MM.1S (cell line): ENCODE measurements around the gene APBB2.

Experiments
- DNase-seq: peaks from one replicate; pipeline ENCODE4 v3.0.0-alpha.2; 2015
- H2AFZ ChIP-seq: fragments of 300-600 bp; sonication (generic); 2 replicates; pipeline ENCODE4 v1.6.0; 2016; ENCODE audit warnings: antibody characterized with exemption, low read length
- H3F3A ChIP-seq: fragments of 300-600 bp; sonication (generic); 2 replicates; pipeline ENCODE4 v1.6.1; 2016; ENCODE audit warnings: mild to moderate bottlenecking, antibody characterized with exemption, low read length, moderate library complexity, mixed read lengths; ENCODE audit not compliant: insufficient read depth
- H3K27ac ChIP-seq: fragments of 300-600 bp; sonication (generic); 2 replicates; pipeline ENCODE4 v1.5.1; 2016; ENCODE audit warnings: mild to moderate bottlenecking, low read length
- H3K27me3 ChIP-seq: fragments of 300-600 bp; sonication (generic); replicated peaks from 2 replicates; pipeline ENCODE4 v1.6.0; 2016; ENCODE audit warnings: low read length; ENCODE audit not compliant: insufficient read depth
- H3K36me3 ChIP-seq: fragments of 300-600 bp; sonication (generic); replicated peaks from 2 replicates; pipeline ENCODE4 v1.6.1; 2016; ENCODE audit warnings: mild to moderate bottlenecking, low read length, mixed read lengths; ENCODE audit not compliant: insufficient read depth
- H3K4me1 ChIP-seq: fragments of 300-600 bp; sonication (generic); 2 replicates; pipeline ENCODE4 v1.6.1; 2016; ENCODE audit warnings: low read length, mixed read lengths
- H3K4me2 ChIP-seq: fragments of 300-600 bp; sonication (generic); 2 replicates; pipeline ENCODE4 v1.6.0; 2016; ENCODE audit warnings: low read depth, low read length
- H3K4me3 ChIP-seq: fragments of 300-600 bp; sonication (generic); 2 replicates; pipeline ENCODE4 v1.5.1; 2016; ENCODE audit warnings: low read length, mixed read lengths
- H3K79me2 ChIP-seq: fragments of 300-600 bp; sonication (generic); 2 replicates; pipeline ENCODE4 v1.6.1; 2016; ENCODE audit warnings: mixed run types, low read length, mixed read lengths
- H3K9ac ChIP-seq: fragments of 300-600 bp; sonication (generic); 2 replicates; pipeline ENCODE4 v1.6.1; 2016; ENCODE audit warnings: low read length, mixed read lengths
- H3K9me2 ChIP-seq: fragments of 300-600 bp; sonication (generic); replicated peaks from 2 replicates; pipeline ENCODE4 v1.6.1; 2016; ENCODE audit warnings: mild to moderate bottlenecking, low read length, mixed read lengths; ENCODE audit not compliant: insufficient read depth
- H3K9me3 ChIP-seq: fragments of 300-600 bp; sonication (generic); replicated peaks from 2 replicates; pipeline ENCODE4 v1.6.1; 2016; ENCODE audit warnings: mild to moderate bottlenecking, low read length, mixed read lengths; ENCODE audit not compliant: insufficient read depth
- H4K20me1 ChIP-seq: fragments of 300-600 bp; sonication (generic); 2 replicates; pipeline ENCODE4 v1.6.1; 2016; ENCODE audit warnings: mild to moderate bottlenecking, low read length, moderate library complexity, mixed read lengths; ENCODE audit not compliant: insufficient read depth
- EZH2 ChIP-seq: fragments of 300-600 bp; sonication (generic); optimal IDR thresholded peaks from 2 replicates; pipeline ENCODE3; 2017; ENCODE audit warnings: low read depth, mild to moderate bottlenecking, antibody characterized with exemption, low read length, mixed read lengths
- EZH2phosphoT487 ChIP-seq: fragments of 300-600 bp; sonication (generic); IDR thresholded peaks from 2 replicates; pipeline ENCODE4 v1.6.1; 2018; ENCODE audit warnings: antibody characterized with exemption, low read length
- TF ChIP-seq, protein P1 (sequence below): fragments of 300-600 bp; sonication (generic); IDR thresholded peaks from 2 replicates; pipeline ENCODE4 v1.5.1; 2016; ENCODE audit warnings: antibody characterized with exemption, low read length, mixed read lengths

APBB2 gene

GRCh38 chr4:41217374-41217773, 3.0 kb upstream of the APBB2 start:
- no peaks in the 10 kb centered on the region for H4K20me1 ChIP-seq
- H3K4me3 ChIP-seq, result no peak overlapping the region
- no peaks in the 10 kb centered on the region for H3K36me3 ChIP-seq
- H3K4me2 ChIP-seq, result no peak overlapping the region
- H3F3A ChIP-seq, result peaks cover 8% of the 10 kb centered on the region
- no peaks in the 10 kb centered on the region for H3K9me3 ChIP-seq
- H3K4me1 ChIP-seq, result 0 out of 2 replicates have a peak, but pooled peaks cover 5% of the 10 kb centered on the region
- H3K27me3 ChIP-seq, result 0 out of 2 replicates have a peak, but pooled peaks cover 5% of the 10 kb centered on the region
- no peaks in the 10 kb centered on the region for H3K9me2 ChIP-seq
- H3K79me2 ChIP-seq, result no peaks in the 10 kb centered on the region
- no peak overlapping the region for H2AFZ ChIP-seq
- DNase-seq, result no peak
- TF ChIP-seq, protein P1, sequence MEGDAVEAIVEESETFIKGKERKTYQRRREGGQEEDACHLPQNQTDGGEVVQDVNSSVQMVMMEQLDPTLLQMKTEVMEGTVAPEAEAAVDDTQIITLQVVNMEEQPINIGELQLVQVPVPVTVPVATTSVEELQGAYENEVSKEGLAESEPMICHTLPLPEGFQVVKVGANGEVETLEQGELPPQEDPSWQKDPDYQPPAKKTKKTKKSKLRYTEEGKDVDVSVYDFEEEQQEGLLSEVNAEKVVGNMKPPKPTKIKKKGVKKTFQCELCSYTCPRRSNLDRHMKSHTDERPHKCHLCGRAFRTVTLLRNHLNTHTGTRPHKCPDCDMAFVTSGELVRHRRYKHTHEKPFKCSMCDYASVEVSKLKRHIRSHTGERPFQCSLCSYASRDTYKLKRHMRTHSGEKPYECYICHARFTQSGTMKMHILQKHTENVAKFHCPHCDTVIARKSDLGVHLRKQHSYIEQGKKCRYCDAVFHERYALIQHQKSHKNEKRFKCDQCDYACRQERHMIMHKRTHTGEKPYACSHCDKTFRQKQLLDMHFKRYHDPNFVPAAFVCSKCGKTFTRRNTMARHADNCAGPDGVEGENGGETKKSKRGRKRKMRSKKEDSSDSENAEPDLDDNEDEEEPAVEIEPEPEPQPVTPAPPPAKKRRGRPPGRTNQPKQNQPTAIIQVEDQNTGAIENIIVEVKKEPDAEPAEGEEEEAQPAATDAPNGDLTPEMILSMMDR, result no peak
- H3K9ac ChIP-seq, result no peak overlapping the region
- no peak overlapping the region for H3K27ac ChIP-seq

GRCh38 chr4:41217020-41217333, 2.6 kb upstream of the APBB2 start:
- Histone ChIP-seq H3K9me3 (no peaks in the 10 kb centered on the region), H3K4me2 (peak overlapping the region; percentile 82), H2AFZ (peak overlapping the region; percentile 95), H3K27ac (peak overlapping the region; percentile 33; the same call in 1 of the 2 replicates), H3K9me2 (no peaks in the 10 kb centered on the region), H4K20me1 (no peaks in the 10 kb centered on the region), H3F3A (peaks cover 8% of the 10 kb centered on the region), H3K79me2 (no peaks in the 10 kb centered on the region), H3K4me3 (peak overlapping the region; percentile 75), H3K4me1 (0 out of 2 replicates have a peak, but pooled peaks cover 5% of the 10 kb centered on the region), H3K9ac (peak overlapping the region; percentile 78; the same call in 1 of the 2 replicates), H3K36me3 (no peaks in the 10 kb centered on the region), H3K27me3 (0 out of 2 replicates have a peak, but pooled peaks cover 5% of the 10 kb centered on the region)
- DNase-seq, result no peak
- TF ChIP-seq EZH2phosphoT487, result no peak
- no peak for TF ChIP-seq EZH2
- TF ChIP-seq, protein P1, result no peak; the same call in 1 of the 2 replicates

DNA sequence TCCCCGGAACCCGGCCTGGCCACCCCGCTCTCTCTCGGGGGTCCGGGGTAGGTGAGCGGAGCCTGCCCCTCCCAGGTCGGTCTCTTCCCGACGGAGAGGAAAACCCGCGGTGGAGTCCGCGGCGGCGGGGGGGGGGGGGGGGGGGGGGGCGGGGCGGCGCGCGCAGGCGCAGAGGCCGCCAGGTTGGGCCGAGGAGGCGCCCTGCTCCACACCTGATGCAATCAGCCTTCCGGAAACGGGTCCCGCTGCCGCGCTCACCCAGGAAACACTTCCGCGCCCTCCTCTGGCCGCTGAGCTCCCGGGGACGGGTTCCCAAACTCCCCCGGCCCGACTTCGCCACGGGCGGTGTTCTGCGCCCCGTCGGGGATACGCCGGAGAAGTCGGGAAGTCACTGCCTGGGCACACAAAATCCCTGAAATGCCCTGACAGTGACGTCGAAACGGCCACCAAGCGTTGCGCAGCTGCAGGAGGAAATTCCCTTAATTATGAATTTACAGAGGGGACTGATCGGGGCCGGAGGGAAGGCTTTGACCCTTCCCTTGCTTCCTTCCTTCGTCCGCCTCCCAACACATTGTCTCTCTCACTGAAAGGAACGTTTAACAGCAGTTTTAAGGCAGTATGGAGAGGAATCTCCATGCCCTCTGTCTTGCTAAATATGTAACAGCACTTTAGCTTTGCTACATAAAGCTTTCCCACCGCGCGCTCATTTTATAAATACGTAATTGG, 2.1 kb upstream of the APBB2 start:
- H3K4me3 ChIP-seq, result peak overlapping the region; percentile 75
- H3K79me2 ChIP-seq, result no peaks in the 10 kb centered on the region

More for the DNA sequence above, 2.1 kb upstream of the APBB2 start:
- Histone ChIP-seq H2AFZ (peak overlapping the region; percentile 95), H3K27ac (peak overlapping the region; percentile 33; the same call in 1 of the 2 replicates), H3K9me3 (no peaks in the 10 kb centered on the region), H4K20me1 (no peaks in the 10 kb centered on the region), H3K4me1 (0 out of 2 replicates have a peak, but pooled peaks cover 5% of the 10 kb centered on the region), H3K4me2 (peak overlapping the region; percentile 92), H3K27me3 (0 out of 2 replicates have a peak, but pooled peaks cover 5% of the 10 kb centered on the region), H3K9ac (peak overlapping the region; percentile 78), H3K9me2 (no peaks in the 10 kb centered on the region), H3F3A (peaks cover 8% of the 10 kb centered on the region), H3K36me3 (no peaks in the 10 kb centered on the region)
- no peak for TF ChIP-seq EZH2
- TF ChIP-seq EZH2phosphoT487, result no peak
- TF ChIP-seq, protein P1, result peak; percentile 33
- peak; percentile 72 for DNase-seq
